Measurements from ENCODE around the gene FXYD3.

DNA sequence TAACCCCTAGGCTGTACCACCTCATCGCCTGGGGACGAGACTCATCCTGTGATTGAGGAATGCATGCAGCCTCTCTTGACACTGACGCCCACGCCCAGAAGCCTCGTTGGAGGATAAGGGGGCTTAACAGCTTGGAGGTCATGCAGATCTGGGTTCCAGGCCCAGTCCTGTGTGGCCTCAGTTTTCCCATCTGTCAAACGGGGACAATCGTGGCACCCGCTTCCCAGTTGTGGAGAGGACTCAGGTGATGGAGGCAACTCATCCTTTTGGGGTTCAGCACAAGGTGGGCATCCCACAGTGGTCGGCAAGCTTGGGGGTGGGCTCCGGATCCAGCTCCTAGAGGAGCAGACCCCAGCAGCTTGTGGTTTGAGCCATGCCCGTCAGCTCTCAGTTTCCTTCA, 20.6 kb downstream of the FXYD3 start:
- TF ChIP-seq, protein P1, sequence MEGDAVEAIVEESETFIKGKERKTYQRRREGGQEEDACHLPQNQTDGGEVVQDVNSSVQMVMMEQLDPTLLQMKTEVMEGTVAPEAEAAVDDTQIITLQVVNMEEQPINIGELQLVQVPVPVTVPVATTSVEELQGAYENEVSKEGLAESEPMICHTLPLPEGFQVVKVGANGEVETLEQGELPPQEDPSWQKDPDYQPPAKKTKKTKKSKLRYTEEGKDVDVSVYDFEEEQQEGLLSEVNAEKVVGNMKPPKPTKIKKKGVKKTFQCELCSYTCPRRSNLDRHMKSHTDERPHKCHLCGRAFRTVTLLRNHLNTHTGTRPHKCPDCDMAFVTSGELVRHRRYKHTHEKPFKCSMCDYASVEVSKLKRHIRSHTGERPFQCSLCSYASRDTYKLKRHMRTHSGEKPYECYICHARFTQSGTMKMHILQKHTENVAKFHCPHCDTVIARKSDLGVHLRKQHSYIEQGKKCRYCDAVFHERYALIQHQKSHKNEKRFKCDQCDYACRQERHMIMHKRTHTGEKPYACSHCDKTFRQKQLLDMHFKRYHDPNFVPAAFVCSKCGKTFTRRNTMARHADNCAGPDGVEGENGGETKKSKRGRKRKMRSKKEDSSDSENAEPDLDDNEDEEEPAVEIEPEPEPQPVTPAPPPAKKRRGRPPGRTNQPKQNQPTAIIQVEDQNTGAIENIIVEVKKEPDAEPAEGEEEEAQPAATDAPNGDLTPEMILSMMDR (IDR thresholded peaks at IDR 0.05), result no peak
- no peak for TF ChIP-seq POLR2A (IDR thresholded peaks at IDR 0.05)

Data from esophagus squamous epithelium (tissue), 4 donors.